Measurements from ENCODE around the gene SLF2. TPM values are rescaled to one million over a fixed set of nuclear protein-coding genes. Genes with fewer than 3 reads are reported as not detected.
A peak's percentile ranks its signal among the peaks of the same experiment; 100 is the strongest.

Gene SLF2
- total RNA-seq, 4 donors from 2014 or later = 22.1 to 32.4 (median 25.6) TPM

GRCh38 chr10:100904917-100905316 lies 7.8 kb upstream of the SLF2 start:
- H3K27ac ChIP-seq = no peak overlapping the region
- H3K27me3 ChIP-seq = peaks cover 25% of the 10 kb centered on the region
- no peak for TF ChIP-seq POLR2A (IDR thresholded peaks at IDR 0.05)
- no peak for TF ChIP-seq CTCF (IDR thresholded peaks at IDR 0.05)
- TF ChIP-seq EP300 (IDR thresholded peaks at IDR 0.05) = no peak
- no peak for TF ChIP-seq POLR2AphosphoS5 (IDR thresholded peaks at IDR 0.05)
- H3K9me3 ChIP-seq = no peaks in the 10 kb centered on the region
- H3K4me3 ChIP-seq = no peak overlapping the region
- H3K36me3 ChIP-seq = no peaks in the 10 kb centered on the region
- H3K4me1 ChIP-seq = no peaks in the 10 kb centered on the region
- 56 to 65% methylated on average over 2 of the region's 2 CpGs for WGBS, 2 donors (ENCODE audit: low coverage in 1 of 2)
- no peak for ATAC-seq

GRCh38 chr10:100907175-100907574 lies 5.6 kb upstream of the SLF2 start:
- ATAC-seq = no peak
- TF ChIP-seq POLR2AphosphoS5 (IDR thresholded peaks at IDR 0.05) = no peak
- Histone ChIP-seq H3K4me1 (peaks cover 0 to 9% (median 0%) of the 10 kb centered on the region in 3 donors), H3K9me3 (no peaks in the 10 kb centered on the region), H3K27me3 (peaks cover 2% of the 10 kb centered on the region), H3K4me3 (no peak overlapping the region), H3K36me3 (no peaks in the 10 kb centered on the region), H3K27ac (no peak overlapping the region)
- WGBS, 2 donors (ENCODE audit: low coverage in 1 of 2) = 11 to 40% methylated on average over 1 of the region's 1 CpG

DNA sequence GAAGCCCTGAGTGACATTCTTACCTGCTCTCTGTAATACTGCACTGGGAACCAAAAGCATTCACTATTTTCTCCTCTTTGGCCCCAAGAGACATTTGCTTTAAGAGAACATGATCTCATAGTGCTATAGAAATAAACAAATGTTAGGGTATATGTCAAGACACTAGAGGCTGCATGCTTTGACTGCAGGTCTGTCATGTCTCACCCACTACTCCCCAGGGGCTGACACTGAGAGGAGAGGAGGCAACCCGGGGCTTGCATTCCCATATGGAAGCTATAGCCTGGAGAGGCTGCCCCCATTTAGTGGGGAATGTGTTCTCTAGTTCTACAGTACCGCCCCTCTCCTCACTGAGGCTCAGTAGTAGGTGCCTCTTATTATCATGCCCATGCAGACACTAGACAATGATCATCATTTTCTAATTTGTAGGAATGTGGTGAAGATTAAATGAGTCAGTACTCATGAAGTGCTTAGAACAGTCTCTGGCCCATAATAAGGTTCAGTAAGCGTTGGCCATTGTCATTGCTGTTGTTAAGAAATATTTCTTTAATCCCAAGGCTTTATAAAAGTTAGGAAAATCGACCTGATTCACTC lies 4.9 kb upstream of the SLF2 start:
- no peak for ATAC-seq
- Histone ChIP-seq H3K4me3 (no peak overlapping the region), H3K27ac (no peak overlapping the region), H3K36me3 (no peaks in the 10 kb centered on the region), H3K27me3 (no peaks in the 10 kb centered on the region), H3K9me3 (no peaks in the 10 kb centered on the region), H3K4me1 (peaks cover 0 to 11% (median 0%) of the 10 kb centered on the region in 3 donors)
- no peak for TF ChIP-seq POLR2A (IDR thresholded peaks at IDR 0.05)
- no peak for TF ChIP-seq CTCF (IDR thresholded peaks at IDR 0.05)
- TF ChIP-seq EP300 (IDR thresholded peaks at IDR 0.05) = no peak
- no peak for TF ChIP-seq POLR2AphosphoS5 (IDR thresholded peaks at IDR 0.05)
- 74 to 76% methylated on average over 3 to 4 of the region's 4 CpGs for WGBS, 2 donors (ENCODE audit: low coverage in 1 of 2)

DNA sequence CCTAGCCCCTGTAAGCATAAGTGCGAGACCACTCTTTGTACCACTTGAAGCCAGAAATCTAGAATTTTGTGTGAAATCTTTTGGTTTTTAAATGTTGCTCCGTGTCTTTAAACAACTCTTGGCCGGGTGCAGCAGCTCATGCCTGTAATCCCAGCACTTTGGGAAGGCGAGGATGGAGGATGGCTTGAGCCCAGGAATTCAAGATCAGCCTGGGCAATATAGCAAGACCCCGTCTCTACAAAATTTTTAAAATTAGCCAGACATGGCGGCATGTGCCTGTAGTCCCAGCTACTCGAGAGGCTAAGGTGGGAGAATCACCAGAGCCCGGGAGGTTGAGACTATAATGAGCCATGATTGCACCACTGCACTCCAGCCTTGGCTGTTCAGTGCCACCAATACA lies 4.4 kb upstream of the SLF2 start:
- TF ChIP-seq POLR2AphosphoS5 (IDR thresholded peaks at IDR 0.05) = no peak
- no peak for TF ChIP-seq EP300 (IDR thresholded peaks at IDR 0.05)
- TF ChIP-seq CTCF (IDR thresholded peaks at IDR 0.05) = no peak
- TF ChIP-seq POLR2A (IDR thresholded peaks at IDR 0.05) = no peak
- no peaks in the 10 kb centered on the region for H3K9me3 ChIP-seq
- ATAC-seq = no peak
- 82 to 100% methylated on average over 1 to 8 of the region's 8 CpGs for WGBS, 2 donors (ENCODE audit: low coverage in 1 of 2)
- no peak overlapping the region for H3K27ac ChIP-seq
- H3K27me3 ChIP-seq = no peaks in the 10 kb centered on the region
- H3K4me1 ChIP-seq = peaks cover 0 to 11% (median 0%) of the 10 kb centered on the region in 3 donors
- no peak overlapping the region for H3K4me3 ChIP-seq
- H3K36me3 ChIP-seq = no peaks in the 10 kb centered on the region

GRCh38 chr10:100909501-100910263 lies 3.1 kb upstream of the SLF2 start:
- WGBS, 2 donors (ENCODE audit: low coverage in 1 of 2) = 29 to 39% methylated on average over 6 of the region's 6 CpGs

More at GRCh38 chr10:100909501-100910263, 3.1 kb upstream of the SLF2 start:
- no peaks in the 10 kb centered on the region for H3K9me3 ChIP-seq
- H3K27me3 ChIP-seq = no peaks in the 10 kb centered on the region
- H3K4me3 ChIP-seq = no peak overlapping the region
- TF ChIP-seq CTCF (IDR thresholded peaks at IDR 0.05) = no peak
- peak; percentile 26 for TF ChIP-seq POLR2AphosphoS5 (IDR thresholded peaks at IDR 0.05)
- no peak for TF ChIP-seq EP300 (IDR thresholded peaks at IDR 0.05)
- no peak for TF ChIP-seq POLR2A (IDR thresholded peaks at IDR 0.05)
- H3K36me3 ChIP-seq = no peaks in the 10 kb centered on the region
- no peak for ATAC-seq
- peaks cover 6 to 23% (median 7%) of the 10 kb centered on the region in 3 donors for H3K4me1 ChIP-seq
- no peak overlapping the region for H3K27ac ChIP-seq
